CD4-positive, alpha-beta T cell treated with Interferon gamma for 1 hour (primary cell): ENCODE results near the gene ELP5.

Experiments used
- DNase-seq: peaks from one replicate; pipeline ENCODE4 v3.0.0-alpha.2; 2020

Gene ELP5

GRCh38 chr17:7290166-7290565, 38.2 kb downstream of the ELP5 start:
- no peak for DNase-seq

- DNase-seq: no peak
Observed at GRCh38 chr17:7290685-7291084, 38.7 kb downstream of the ELP5 start.

GRCh38 chr17:7292194-7292593, 40.2 kb downstream of the ELP5 start:
- DNase-seq: no peak

- no peak for DNase-seq
Observed at GRCh38 chr17:7292729-7293128, 40.7 kb downstream of the ELP5 start.

- no peak for DNase-seq
Observed at GRCh38 chr17:7293159-7293558, 41.1 kb downstream of the ELP5 start.

- DNase-seq: no peak
Observed at GRCh38 chr17:7293816-7294613, 42.0 kb downstream of the ELP5 start.

- DNase-seq: peak; percentile 84
Observed at GRCh38 chr17:7294614-7295153, 42.7 kb downstream of the ELP5 start, which contains the start of gene YBX2. Gene YBX2 (minus strand): TSS chr17:7294639. CDS start chr17:7294500, 139 bp downstream.

GRCh38 chr17:7295230-7296180, 43.5 kb downstream of the ELP5 start:
- no peak for DNase-seq

GRCh38 chr17:7296189-7296861, 44.3 kb downstream of the ELP5 start:
- peak; percentile 70 for DNase-seq

- DNase-seq: no peak
Observed at GRCh38 chr17:7304179-7304578, 52.2 kb downstream of the ELP5 start.

GRCh38 chr17:7306911-7307685, 55.1 kb downstream of the ELP5 start, which contains the start of gene EIF5A:
Gene EIF5A (plus strand): TSS chr17:7307628. CDS start chr17:7309636, 2,008 bp downstream.
- DNase-seq: peak; percentile 100

GRCh38 chr17:7307686-7308624, 55.9 kb downstream of the ELP5 start:
- peak; percentile 63 for DNase-seq

GRCh38 chr17:7308625-7309433, 56.8 kb downstream of the ELP5 start:
- peak; percentile 93 for DNase-seq
